ENCODE data around the gene TAF1C.
A peak's percentile ranks its signal among the peaks of the same experiment; 100 is the strongest.

TAF1C gene, protein sequence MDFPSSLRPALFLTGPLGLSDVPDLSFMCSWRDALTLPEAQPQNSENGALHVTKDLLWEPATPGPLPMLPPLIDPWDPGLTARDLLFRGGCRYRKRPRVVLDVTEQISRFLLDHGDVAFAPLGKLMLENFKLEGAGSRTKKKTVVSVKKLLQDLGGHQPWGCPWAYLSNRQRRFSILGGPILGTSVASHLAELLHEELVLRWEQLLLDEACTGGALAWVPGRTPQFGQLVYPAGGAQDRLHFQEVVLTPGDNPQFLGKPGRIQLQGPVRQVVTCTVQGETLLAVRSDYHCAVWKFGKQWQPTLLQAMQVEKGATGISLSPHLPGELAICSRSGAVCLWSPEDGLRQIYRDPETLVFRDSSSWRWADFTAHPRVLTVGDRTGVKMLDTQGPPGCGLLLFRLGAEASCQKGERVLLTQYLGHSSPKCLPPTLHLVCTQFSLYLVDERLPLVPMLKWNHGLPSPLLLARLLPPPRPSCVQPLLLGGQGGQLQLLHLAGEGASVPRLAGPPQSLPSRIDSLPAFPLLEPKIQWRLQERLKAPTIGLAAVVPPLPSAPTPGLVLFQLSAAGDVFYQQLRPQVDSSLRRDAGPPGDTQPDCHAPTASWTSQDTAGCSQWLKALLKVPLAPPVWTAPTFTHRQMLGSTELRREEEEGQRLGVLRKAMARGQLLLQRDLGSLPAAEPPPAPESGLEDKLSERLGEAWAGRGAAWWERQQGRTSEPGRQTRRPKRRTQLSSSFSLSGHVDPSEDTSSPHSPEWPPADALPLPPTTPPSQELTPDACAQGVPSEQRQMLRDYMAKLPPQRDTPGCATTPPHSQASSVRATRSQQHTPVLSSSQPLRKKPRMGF

DNA sequence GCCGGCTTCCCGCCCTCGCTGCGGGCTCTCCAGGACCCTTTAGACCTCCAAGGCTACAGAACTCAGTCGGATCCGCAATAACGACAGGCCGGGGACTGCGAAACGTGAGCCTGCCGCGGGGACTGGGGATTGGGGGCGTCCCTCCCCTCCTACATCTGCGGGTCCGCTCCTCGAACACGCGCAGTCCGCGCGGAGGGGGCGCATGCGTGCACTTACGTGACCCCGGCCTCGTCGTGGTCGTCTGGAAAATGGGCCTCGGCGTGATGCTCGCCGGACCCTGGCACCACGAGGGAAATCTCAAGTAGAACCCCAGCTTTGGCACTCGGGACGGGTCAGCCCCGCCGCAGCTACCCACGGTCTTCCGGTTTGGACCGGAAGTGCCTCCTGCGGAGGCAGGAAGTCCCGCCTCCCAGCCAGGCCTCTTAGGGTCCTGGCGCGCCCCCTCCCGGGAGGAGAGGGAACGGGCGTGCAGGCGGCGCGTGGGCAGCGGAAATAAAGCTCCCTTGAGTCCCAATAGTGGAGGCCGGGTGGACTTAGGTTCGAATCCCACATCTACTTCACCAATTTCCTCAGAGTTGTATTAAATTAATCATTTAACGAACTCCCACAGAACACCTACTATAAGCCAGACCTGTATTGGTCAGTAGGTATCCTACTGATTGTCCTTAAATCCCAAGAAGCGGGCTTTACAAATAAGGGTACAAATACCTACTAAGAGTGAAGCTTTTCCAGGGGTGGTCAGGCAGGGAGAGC, at the start of gene TAF1C:
TSS of gene TAF1C (minus strand) at position 373 of the 753 bp plus-strand sequence. CDS start 2,069 bp downstream, outside the sequence.
- in situ Hi-C loops (cut with MboI; ENCODE audit: low pct_unique_long_range_greater_than_20kb, low sequenced_read_pairs, unreplicated experiment), result no loop called here
- TF ChIP-seq, protein P1, sequence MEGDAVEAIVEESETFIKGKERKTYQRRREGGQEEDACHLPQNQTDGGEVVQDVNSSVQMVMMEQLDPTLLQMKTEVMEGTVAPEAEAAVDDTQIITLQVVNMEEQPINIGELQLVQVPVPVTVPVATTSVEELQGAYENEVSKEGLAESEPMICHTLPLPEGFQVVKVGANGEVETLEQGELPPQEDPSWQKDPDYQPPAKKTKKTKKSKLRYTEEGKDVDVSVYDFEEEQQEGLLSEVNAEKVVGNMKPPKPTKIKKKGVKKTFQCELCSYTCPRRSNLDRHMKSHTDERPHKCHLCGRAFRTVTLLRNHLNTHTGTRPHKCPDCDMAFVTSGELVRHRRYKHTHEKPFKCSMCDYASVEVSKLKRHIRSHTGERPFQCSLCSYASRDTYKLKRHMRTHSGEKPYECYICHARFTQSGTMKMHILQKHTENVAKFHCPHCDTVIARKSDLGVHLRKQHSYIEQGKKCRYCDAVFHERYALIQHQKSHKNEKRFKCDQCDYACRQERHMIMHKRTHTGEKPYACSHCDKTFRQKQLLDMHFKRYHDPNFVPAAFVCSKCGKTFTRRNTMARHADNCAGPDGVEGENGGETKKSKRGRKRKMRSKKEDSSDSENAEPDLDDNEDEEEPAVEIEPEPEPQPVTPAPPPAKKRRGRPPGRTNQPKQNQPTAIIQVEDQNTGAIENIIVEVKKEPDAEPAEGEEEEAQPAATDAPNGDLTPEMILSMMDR (IDR thresholded peaks at IDR 0.05; ENCODE audit: extremely low read depth, insufficient read depth, missing control alignments), result peak; percentile 94
- DNase-seq (ENCODE audit: low spot score), result peak; percentile 98

DNA sequence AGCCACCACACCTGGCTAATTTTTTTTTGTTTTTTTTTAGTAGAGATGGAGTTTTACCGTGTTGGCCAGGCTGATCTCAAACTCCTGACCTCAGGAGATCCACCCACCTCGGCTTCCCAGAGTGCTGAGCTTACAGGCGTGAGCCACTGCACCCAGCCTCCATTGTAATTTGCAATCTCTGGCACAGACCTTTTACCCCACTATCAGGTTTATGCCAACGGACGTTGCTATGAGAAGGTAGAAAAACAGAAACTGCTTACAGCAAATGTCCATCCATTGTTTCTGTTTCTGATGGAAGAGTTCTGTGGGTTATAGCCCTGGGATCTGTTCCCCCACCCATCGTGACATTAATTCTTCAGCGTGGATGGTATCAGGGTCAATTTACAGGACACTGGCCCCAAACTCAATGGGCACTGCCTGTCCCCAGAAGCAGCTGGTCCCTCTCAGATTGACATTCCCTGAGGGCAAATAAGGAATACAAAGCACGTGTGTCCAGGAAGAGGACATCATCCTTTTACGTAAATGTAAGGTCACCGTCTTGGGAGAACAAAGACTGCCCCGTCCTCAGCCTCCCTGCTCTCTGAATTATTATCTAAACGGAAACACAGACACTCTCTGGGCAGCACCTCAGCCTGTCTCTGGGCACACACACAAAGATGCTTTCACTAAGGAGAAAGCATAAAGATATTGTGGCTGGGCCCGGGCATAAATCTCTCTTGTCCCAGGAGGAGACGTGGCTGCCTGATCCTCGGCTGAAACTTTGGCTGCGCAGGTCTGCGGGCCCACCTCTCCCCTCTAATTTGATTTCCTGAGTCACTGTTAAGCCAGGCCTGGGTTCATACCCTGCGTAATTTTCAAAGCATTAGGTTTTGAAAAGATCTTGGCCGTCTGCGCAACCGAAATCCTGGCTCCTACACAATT, 47.7 kb upstream of the TAF1C start:
- DNase-seq (ENCODE audit: low spot score), result no peak
- TF ChIP-seq, protein P1 (IDR thresholded peaks at IDR 0.05; ENCODE audit: extremely low read depth, insufficient read depth, missing control alignments), result no peak
- in situ Hi-C loops (cut with MboI; ENCODE audit: low pct_unique_long_range_greater_than_20kb, low sequenced_read_pairs, unreplicated experiment), result no loop called here

DNA sequence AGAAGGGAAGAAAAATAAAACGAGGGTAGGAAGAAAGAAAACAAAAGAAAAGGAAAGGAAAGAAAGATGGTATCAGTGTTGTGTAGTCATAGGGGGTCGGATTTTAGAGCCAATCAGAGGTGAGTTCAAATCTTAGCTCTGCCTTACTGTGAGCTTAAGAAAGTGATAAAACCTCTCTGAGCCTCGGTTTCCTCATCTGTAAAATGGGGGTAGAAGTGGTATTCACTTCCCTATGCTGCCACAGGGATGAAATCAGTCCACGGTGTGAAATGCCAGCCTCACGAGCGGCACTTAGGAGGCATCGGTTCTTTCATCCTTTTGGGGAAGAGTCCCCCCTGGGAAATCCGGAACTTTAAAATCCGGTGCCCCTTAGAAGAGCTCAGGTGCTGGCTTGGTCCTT, 46.9 kb upstream of the TAF1C start:
- TF ChIP-seq, protein P1 (IDR thresholded peaks at IDR 0.05; ENCODE audit: extremely low read depth, insufficient read depth, missing control alignments), result no peak
- no peak for DNase-seq (ENCODE audit: low spot score)
- in situ Hi-C loops (cut with MboI; ENCODE audit: low pct_unique_long_range_greater_than_20kb, low sequenced_read_pairs, unreplicated experiment), result no loop called here

DNA sequence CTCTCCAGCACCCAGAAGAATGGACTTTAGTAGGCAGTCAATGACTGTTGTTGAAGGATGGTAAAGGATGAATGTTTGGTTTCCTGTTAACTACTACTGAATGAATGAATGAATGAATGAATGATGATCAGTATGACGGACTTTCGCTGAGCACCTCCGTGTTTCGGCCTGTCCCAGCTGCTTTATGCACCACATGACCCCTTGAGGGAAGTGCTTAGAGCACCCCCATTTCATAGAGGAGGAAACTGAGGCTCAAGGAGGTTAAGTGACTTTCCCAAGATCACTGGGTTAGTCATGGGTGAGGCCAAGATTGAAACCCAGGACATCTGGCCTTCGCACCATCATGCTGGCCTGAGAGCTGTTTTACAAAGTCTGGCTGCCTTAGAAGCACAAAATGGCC, 46.1 kb upstream of the TAF1C start:
- TF ChIP-seq, protein P1 (IDR thresholded peaks at IDR 0.05; ENCODE audit: extremely low read depth, insufficient read depth, missing control alignments), result no peak
- no peak for DNase-seq (ENCODE audit: low spot score)
- in situ Hi-C loops (cut with MboI; ENCODE audit: low pct_unique_long_range_greater_than_20kb, low sequenced_read_pairs, unreplicated experiment), result no loop called here

DNA sequence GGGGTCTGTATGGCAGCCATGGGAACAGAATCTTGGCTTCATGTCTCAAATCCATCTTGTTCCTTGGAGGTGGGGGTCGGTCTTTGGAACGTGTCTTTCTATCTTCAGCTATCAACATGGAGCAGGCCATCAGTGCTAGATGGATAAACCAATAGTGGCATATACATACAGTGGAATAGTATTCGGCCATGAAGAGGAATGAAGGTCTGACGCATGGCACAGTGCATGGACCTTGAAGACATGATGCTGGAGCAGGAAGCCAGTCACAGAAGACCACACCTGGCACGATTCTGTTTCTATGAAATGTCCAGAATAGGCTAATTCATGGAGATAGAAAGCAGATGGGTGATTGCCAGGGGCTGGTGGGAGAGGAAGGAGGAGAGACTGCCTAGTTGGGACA, 45.2 kb upstream of the TAF1C start:
- TF ChIP-seq, protein P1 (IDR thresholded peaks at IDR 0.05; ENCODE audit: extremely low read depth, insufficient read depth, missing control alignments), result no peak
- in situ Hi-C loops (cut with MboI; ENCODE audit: low pct_unique_long_range_greater_than_20kb, low sequenced_read_pairs, unreplicated experiment), result no loop called here

More for the DNA sequence above, 45.2 kb upstream of the TAF1C start:
- DNase-seq (ENCODE audit: low spot score), result no peak
